Head of caudate nucleus (tissue), 42 donors: Measurements from ENCODE around the gene HIVEP3.

Experiments used
- DNase-seq, 42 donors: peaks; one replicate each; pipeline versions ENCODE4 v3.0.0 to v3.0.0-alpha.2; 2020 to 2021; ENCODE audit warnings: mixed read lengths in 7 of 42
- intact Hi-C: fragments of 100-400 bp; cut with DNase I; formaldehyde crosslinking; loops from one replicate; pipeline ENCODE4 v1.15.0; 2022

The HIVEP3 gene

GRCh38 chr1:41629571-41629970 is 289.2 kb downstream of the HIVEP3 start:
- no peak for DNase-seq

GRCh38 chr1:41629141-41629540 is 289.6 kb downstream of the HIVEP3 start:
- intact Hi-C loops: no loop called here
- no peak for DNase-seq

More at GRCh38 chr1:41629571-41629970, 289.2 kb downstream of the HIVEP3 start:
- intact Hi-C loops: no loop called here

GRCh38 chr1:41627491-41628280 is 291.0 kb downstream of the HIVEP3 start:
- intact Hi-C loops: no loop called here
- peak in 1 of 42 donors; percentile 3 for DNase-seq

- intact Hi-C loops: no loop called here
- peak in 1 of 42 donors; percentile 6 for DNase-seq
Observed at GRCh38 chr1:41626616-41627375, 291.9 kb downstream of the HIVEP3 start.

- intact Hi-C loops: no loop called here
Observed at GRCh38 chr1:41626146-41626545, 292.6 kb downstream of the HIVEP3 start.

GRCh38 chr1:41623736-41624135 is 295.0 kb downstream of the HIVEP3 start:
- peak in 1 of 42 donors; percentile 20 for DNase-seq
- intact Hi-C loops: no loop called here

More at GRCh38 chr1:41626146-41626545, 292.6 kb downstream of the HIVEP3 start:
- DNase-seq: peak in 5 of 42 donors; percentile 3 to 35 (median 26)

- intact Hi-C loops: no loop called here
- peak in 3 of 42 donors; percentile 6 to 29 (median 22) for DNase-seq
Observed at GRCh38 chr1:41622859-41623732, 295.6 kb downstream of the HIVEP3 start.

- intact Hi-C loops: no loop called here
- DNase-seq: peak in 2 of 42 donors; percentile 5 to 24
Observed at GRCh38 chr1:41622402-41622801, 296.3 kb downstream of the HIVEP3 start.

GRCh38 chr1:41621791-41622190 is 296.9 kb downstream of the HIVEP3 start:
- peak in 2 of 42 donors; percentile 2 to 10 for DNase-seq
- intact Hi-C loops: no loop called here

- DNase-seq: peak in 1 of 42 donors; percentile 14
- intact Hi-C loops: no loop called here
Observed at GRCh38 chr1:41621256-41621655, 297.5 kb downstream of the HIVEP3 start.

- intact Hi-C loops: no loop called here
- DNase-seq: peak in 1 of 42 donors; percentile 18
Observed at GRCh38 chr1:41620365-41621169, 298.2 kb downstream of the HIVEP3 start.

GRCh38 chr1:41619511-41620364 is 299.0 kb downstream of the HIVEP3 start:
- intact Hi-C loops: loop anchor here (5.0 kb wide), 1 partner anchor 158 kb away; no protein-coding TSS in a partner anchor
- peak in 1 of 42 donors; percentile 31 for DNase-seq

GRCh38 chr1:41618871-41619270 is 299.9 kb downstream of the HIVEP3 start:
- intact Hi-C loops: loop anchor here (5.0 kb wide), 1 partner anchor 158 kb away; no protein-coding TSS in a partner anchor
- peak in 2 of 42 donors; percentile 9 to 41 for DNase-seq

GRCh38 chr1:41618066-41618825 is 300.5 kb downstream of the HIVEP3 start:
- intact Hi-C loops: loop anchor here (5.0 kb wide), 1 partner anchor 159 kb away; no protein-coding TSS in a partner anchor
- peak; percentile 78 to 96 (median 91) for DNase-seq

- intact Hi-C loops: loop anchor here (5.0 kb wide), 1 partner anchor 160 kb away; no protein-coding TSS in a partner anchor
Observed at GRCh38 chr1:41617336-41617735, 301.4 kb downstream of the HIVEP3 start.

GRCh38 chr1:41616563-41616962 is 302.2 kb downstream of the HIVEP3 start:
- peak in 1 of 42 donors; percentile 34 for DNase-seq
- intact Hi-C loops: loop anchor here (5.0 kb wide), 1 partner anchor 161 kb away; no protein-coding TSS in a partner anchor

More at GRCh38 chr1:41617336-41617735, 301.4 kb downstream of the HIVEP3 start:
- peak in 1 of 42 donors; percentile 32 for DNase-seq
